HEK293 (cell line): ENCODE measurements around the gene PTK7.

Experiments
- CTCF ChIA-PET: fragments of 350-600 bp; formaldehyde crosslinking; extraction: SDS; loops from one replicate; lab custom pipeline; 2021; ENCODE audit warnings: antibody characterized with exemption; lab: Yijun Ruan, JAX
- POLR2A ChIA-PET: fragments of 300-600 bp; formaldehyde crosslinking; extraction: SDS; loops from one replicate; lab custom pipeline; 2020; ENCODE audit warnings: antibody characterized with exemption, inconsistent platforms; lab: Yijun Ruan, JAX
- H3K27ac ChIP-seq: fragments of 200-500 bp; sonication (Bioruptor generic); 2 replicates; pipeline ENCODE4 v1.5.1; 2014; ENCODE audit warnings: low read depth, low read length, control low read depth, inconsistent platforms; ENCODE audit errors: extremely low read depth
- H3K36me3 ChIP-seq, 2 experiments: fragments of 200-500 bp in 1 of 2; sonication (Bioruptor generic) in 1 of 2; 1 replicate in 1 of 2; 2 replicates in 1 of 2; pipeline ENCODE4 v1.5.1; 2014 to 2017; ENCODE audit warnings: inconsistent platforms in 2 of 2, low read length in 2 of 2; ENCODE audit not compliant: control insufficient read depth in 2 of 2, insufficient read depth in 1 of 2
- H3K4me1 ChIP-seq: fragments of 200-500 bp; sonication (Bioruptor generic); 2 replicates; pipeline ENCODE4 v1.5.1; 2014; ENCODE audit warnings: mild to moderate bottlenecking, low read length, inconsistent platforms; ENCODE audit not compliant: control insufficient read depth, insufficient read depth
- H3K4me3 ChIP-seq: 2 replicates; pipeline ENCODE4 v1.5.1; 2011; ENCODE audit warnings: low read depth, mild to moderate bottlenecking, control low read depth, low read length, moderate library complexity
- H3K9me3 ChIP-seq: fragments of 200-500 bp; sonication (Bioruptor generic); 2 replicates; pipeline ENCODE4 v1.5.1; 2014; ENCODE audit warnings: low read depth, low read length, inconsistent platforms; ENCODE audit not compliant: control insufficient read depth, insufficient read depth
- EGR2 ChIP-seq: fragments of 450-650 bp; formaldehyde crosslinking; IDR thresholded peaks from 2 replicates; pipeline ENCODE4 v1.5.1; 2016; ENCODE audit warnings: low read depth, missing biosample characterization, missing genetic modification characterization
- MYNN ChIP-seq: fragments of 450-650 bp; formaldehyde crosslinking; IDR thresholded peaks from 2 replicates; pipeline ENCODE4 v1.5.1; 2016; ENCODE audit warnings: missing biosample characterization, missing genetic modification characterization, borderline replicate concordance
- OSR2 ChIP-seq: fragments of 450-650 bp; formaldehyde crosslinking; IDR thresholded peaks from 2 replicates; pipeline ENCODE4 v1.5.1; 2016; ENCODE audit warnings: missing biosample characterization, missing genetic modification characterization
- ZBTB8A ChIP-seq: fragments of 450-650 bp; formaldehyde crosslinking; IDR thresholded peaks from 2 replicates; pipeline ENCODE4 v1.5.1; 2016; ENCODE audit warnings: missing biosample characterization, missing genetic modification characterization
- ZEB2 ChIP-seq: fragments of 450-650 bp; formaldehyde crosslinking; IDR thresholded peaks from 2 replicates; pipeline ENCODE4 v1.5.1; 2016; ENCODE audit warnings: missing biosample characterization, missing genetic modification characterization
- ZFHX2 ChIP-seq: fragments of 450-650 bp; formaldehyde crosslinking; conservative IDR thresholded peaks from 2 replicates; pipeline ENCODE4 v1.5.1; 2016; ENCODE audit warnings: missing biosample characterization, missing genetic modification characterization
- ZNF114 ChIP-seq: fragments of 450-650 bp; formaldehyde crosslinking; IDR thresholded peaks from 2 replicates; pipeline ENCODE4 v1.5.0; 2017; ENCODE audit warnings: missing biosample characterization, missing genetic modification characterization
- ZNF140 ChIP-seq: fragments of 450-650 bp; formaldehyde crosslinking; IDR thresholded peaks from 2 replicates; pipeline ENCODE4 v1.5.1; 2016; ENCODE audit warnings: missing biosample characterization, missing genetic modification characterization
- ZNF223 ChIP-seq: fragments of 450-650 bp; formaldehyde crosslinking; IDR thresholded peaks from 2 replicates; pipeline ENCODE4 v1.5.1; 2016; ENCODE audit warnings: missing biosample characterization, missing genetic modification characterization
- ZNF335 ChIP-seq: fragments of 450-650 bp; formaldehyde crosslinking; conservative IDR thresholded peaks from 2 replicates; pipeline ENCODE4 v1.5.1; 2016; ENCODE audit warnings: missing biosample characterization, missing genetic modification characterization
- ZNF341 ChIP-seq: fragments of 450-650 bp; formaldehyde crosslinking; IDR thresholded peaks from 2 replicates; pipeline ENCODE4; 2016; ENCODE audit warnings: low read depth, missing biosample characterization, missing genetic modification characterization
- ZNF350 ChIP-seq: fragments of 450-650 bp; formaldehyde crosslinking; IDR thresholded peaks from 2 replicates; pipeline ENCODE4 v1.5.0; 2017; ENCODE audit warnings: missing biosample characterization, mild to moderate bottlenecking, missing genetic modification characterization
- ZNF416 ChIP-seq: fragments of 450-650 bp; formaldehyde crosslinking; IDR thresholded peaks from 2 replicates; pipeline ENCODE4 v1.5.1; 2016; ENCODE audit warnings: missing biosample characterization, missing genetic modification characterization
- ZNF48 ChIP-seq: fragments of 450-650 bp; formaldehyde crosslinking; IDR thresholded peaks from 2 replicates; pipeline ENCODE4 v1.5.1; 2016; ENCODE audit warnings: missing biosample characterization, missing genetic modification characterization
- ZNF561 ChIP-seq: fragments of 450-650 bp; IDR thresholded peaks from 2 replicates; pipeline ENCODE4 v1.5.1; 2018; ENCODE audit warnings: missing biosample characterization, missing genetic modification characterization, borderline replicate concordance
- ZNF585B ChIP-seq: fragments of 450-650 bp; formaldehyde crosslinking; IDR thresholded peaks from 2 replicates; pipeline ENCODE4 v1.5.1; 2016; ENCODE audit warnings: missing biosample characterization, missing genetic modification characterization
- ZNF600 ChIP-seq: fragments of 450-650 bp; formaldehyde crosslinking; IDR thresholded peaks from 2 replicates; pipeline ENCODE4 v1.5.1; 2016; ENCODE audit warnings: missing biosample characterization, missing genetic modification characterization
- ZNF701 ChIP-seq: fragments of 450-650 bp; formaldehyde crosslinking; IDR thresholded peaks from 2 replicates; pipeline ENCODE4 v1.5.1; 2016; ENCODE audit warnings: missing biosample characterization, missing genetic modification characterization
- ZNF768 ChIP-seq: fragments of 450-650 bp; formaldehyde crosslinking; IDR thresholded peaks from 2 replicates; pipeline ENCODE4 v1.5.1; 2018; ENCODE audit warnings: missing biosample characterization, mild to moderate bottlenecking, missing genetic modification characterization
- ZNF785 ChIP-seq: fragments of 450-650 bp; formaldehyde crosslinking; IDR thresholded peaks from 2 replicates; pipeline ENCODE4 v1.5.1; 2016; ENCODE audit warnings: missing biosample characterization, missing genetic modification characterization
- ZNF792 ChIP-seq: fragments of 450-650 bp; formaldehyde crosslinking; IDR thresholded peaks from 2 replicates; pipeline ENCODE4 v1.5.1; 2016; ENCODE audit warnings: missing biosample characterization, missing genetic modification characterization
- TF ChIP-seq, protein P1 (sequence below): fragments of 450-650 bp; formaldehyde crosslinking; IDR thresholded peaks from 2 replicates; pipeline ENCODE4 v1.5.1; 2017; ENCODE audit warnings: missing biosample characterization, missing genetic modification characterization
- TF ChIP-seq, protein P2 (sequence below): fragments of 450-650 bp; formaldehyde crosslinking; IDR thresholded peaks from 2 replicates; pipeline ENCODE4 v1.5.1; 2016; ENCODE audit warnings: missing biosample characterization, missing genetic modification characterization
- TF ChIP-seq, protein P3 (sequence below): fragments of 450-650 bp; formaldehyde crosslinking; conservative IDR thresholded peaks from 2 replicates; pipeline ENCODE4 v1.5.1; 2016; ENCODE audit warnings: low read depth, missing biosample characterization, missing genetic modification characterization

Gene PTK7

DNA sequence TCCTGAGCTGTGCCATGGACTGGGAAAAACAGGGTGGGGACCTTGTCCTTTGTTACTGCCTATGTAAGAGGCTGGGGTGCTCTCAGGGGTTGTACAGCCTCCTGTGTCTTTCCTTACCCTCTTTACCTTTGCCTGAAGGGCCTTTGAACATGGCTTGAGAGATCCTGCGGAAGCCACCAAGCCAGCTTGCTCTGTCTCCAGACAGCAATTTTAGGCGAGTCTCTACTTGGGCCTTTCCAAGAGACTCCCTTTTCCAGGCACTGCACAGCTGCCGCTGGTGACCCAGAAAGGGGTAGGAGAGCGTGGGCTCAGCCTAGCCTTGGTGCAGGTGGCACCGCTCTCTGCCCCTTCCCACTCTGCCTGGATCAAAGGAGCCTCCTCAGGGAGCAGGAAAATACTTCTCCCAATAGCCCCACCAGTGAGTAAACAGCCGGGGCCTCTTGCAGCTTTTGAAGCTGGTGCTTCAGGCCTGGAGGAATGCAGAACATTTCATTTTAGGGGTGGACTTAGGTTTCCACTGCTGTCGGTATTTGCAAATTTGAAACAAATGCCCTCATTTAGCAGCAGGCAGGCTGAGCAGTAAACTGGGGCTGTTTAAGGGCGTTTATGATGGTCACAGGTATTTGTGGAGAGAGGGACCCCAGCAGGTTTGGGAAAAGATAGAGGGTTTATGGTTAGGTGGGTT lies 13.9 kb downstream of the PTK7 start (continued):
- TF ChIP-seq, protein P1, sequence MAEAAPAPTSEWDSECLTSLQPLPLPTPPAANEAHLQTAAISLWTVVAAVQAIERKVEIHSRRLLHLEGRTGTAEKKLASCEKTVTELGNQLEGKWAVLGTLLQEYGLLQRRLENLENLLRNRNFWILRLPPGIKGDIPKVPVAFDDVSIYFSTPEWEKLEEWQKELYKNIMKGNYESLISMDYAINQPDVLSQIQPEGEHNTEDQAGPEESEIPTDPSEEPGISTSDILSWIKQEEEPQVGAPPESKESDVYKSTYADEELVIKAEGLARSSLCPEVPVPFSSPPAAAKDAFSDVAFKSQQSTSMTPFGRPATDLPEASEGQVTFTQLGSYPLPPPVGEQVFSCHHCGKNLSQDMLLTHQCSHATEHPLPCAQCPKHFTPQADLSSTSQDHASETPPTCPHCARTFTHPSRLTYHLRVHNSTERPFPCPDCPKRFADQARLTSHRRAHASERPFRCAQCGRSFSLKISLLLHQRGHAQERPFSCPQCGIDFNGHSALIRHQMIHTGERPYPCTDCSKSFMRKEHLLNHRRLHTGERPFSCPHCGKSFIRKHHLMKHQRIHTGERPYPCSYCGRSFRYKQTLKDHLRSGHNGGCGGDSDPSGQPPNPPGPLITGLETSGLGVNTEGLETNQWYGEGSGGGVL (tag by site-specific recombination), result no peak
- TF ChIP-seq EGR2, result peak; percentile 65; the same call in 1 of the 2 replicates
- peak; percentile 82 for TF ChIP-seq ZFHX2 (tag by site-specific recombination)
- TF ChIP-seq ZNF350, result no peak
- TF ChIP-seq MYNN, result no peak
- TF ChIP-seq ZNF341 (tag by site-specific recombination), result peak; percentile 68
- peak; percentile 71 for TF ChIP-seq ZBTB8A
- TF ChIP-seq ZNF335 (tag by site-specific recombination), result peak; percentile 68

DNA sequence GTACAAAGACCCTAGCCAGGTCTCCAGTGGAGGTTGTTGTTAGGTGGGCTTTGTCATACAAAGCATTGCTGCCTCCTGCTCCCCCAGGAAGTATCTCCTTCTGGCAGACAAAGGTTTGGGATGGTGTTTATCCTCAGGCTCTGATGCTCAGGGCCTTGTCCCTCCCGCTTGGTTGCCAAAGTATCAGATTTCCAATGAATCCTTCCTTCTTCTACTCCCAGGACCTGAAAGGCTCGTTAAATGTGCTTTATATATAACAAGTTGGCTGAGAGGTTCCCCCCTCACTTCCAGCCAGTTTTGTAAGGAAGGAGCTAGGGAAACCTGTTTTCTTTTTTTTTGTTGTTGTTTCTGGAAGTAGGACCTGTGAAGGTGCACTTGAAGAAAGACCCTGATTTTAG lies 14.4 kb downstream of the PTK7 start:
- Histone ChIP-seq H3K4me3 (no peak overlapping the region), H3K4me1 (peaks cover 41% of the 10 kb centered on the region), H3K9me3 (no peaks in the 10 kb centered on the region), H3K27ac (peak overlapping the region; percentile 75), H3K36me3 (no peaks in the 10 kb centered on the region)
- ChIA-PET CTCF (interaction anchor here (0.6 to 1.6 kb wide), 7 partner anchors 8 to 428 kb away, joined by 3 to 4 read pairs (median 3); partner anchors contain the start of gene DNPH1), POLR2A (interaction anchor here (1.1 to 1.6 kb wide), 2 partner anchors 10 to 76 kb away, joined by 3 read pairs; partner anchors contain the start of genes KLHDC3 and MEA1)
- TF ChIP-seq, protein P2, sequence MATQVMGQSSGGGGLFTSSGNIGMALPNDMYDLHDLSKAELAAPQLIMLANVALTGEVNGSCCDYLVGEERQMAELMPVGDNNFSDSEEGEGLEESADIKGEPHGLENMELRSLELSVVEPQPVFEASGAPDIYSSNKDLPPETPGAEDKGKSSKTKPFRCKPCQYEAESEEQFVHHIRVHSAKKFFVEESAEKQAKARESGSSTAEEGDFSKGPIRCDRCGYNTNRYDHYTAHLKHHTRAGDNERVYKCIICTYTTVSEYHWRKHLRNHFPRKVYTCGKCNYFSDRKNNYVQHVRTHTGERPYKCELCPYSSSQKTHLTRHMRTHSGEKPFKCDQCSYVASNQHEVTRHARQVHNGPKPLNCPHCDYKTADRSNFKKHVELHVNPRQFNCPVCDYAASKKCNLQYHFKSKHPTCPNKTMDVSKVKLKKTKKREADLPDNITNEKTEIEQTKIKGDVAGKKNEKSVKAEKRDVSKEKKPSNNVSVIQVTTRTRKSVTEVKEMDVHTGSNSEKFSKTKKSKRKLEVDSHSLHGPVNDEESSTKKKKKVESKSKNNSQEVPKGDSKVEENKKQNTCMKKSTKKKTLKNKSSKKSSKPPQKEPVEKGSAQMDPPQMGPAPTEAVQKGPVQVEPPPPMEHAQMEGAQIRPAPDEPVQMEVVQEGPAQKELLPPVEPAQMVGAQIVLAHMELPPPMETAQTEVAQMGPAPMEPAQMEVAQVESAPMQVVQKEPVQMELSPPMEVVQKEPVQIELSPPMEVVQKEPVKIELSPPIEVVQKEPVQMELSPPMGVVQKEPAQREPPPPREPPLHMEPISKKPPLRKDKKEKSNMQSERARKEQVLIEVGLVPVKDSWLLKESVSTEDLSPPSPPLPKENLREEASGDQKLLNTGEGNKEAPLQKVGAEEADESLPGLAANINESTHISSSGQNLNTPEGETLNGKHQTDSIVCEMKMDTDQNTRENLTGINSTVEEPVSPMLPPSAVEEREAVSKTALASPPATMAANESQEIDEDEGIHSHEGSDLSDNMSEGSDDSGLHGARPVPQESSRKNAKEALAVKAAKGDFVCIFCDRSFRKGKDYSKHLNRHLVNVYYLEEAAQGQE (tag by site-specific recombination), result no peak
- TF ChIP-seq ZNF792 (tag by site-specific recombination) (no peak), ZNF768 (tag by site-specific recombination) (no peak), ZNF140 (tag by site-specific recombination) (no peak), ZNF600 (tag by site-specific recombination) (peak; percentile 56; the same call in 1 of the 2 replicates), ZNF585B (tag by site-specific recombination) (no peak), ZNF114 (tag by site-specific recombination) (no peak), ZNF416 (tag by site-specific recombination) (no peak), ZEB2 (tag by site-specific recombination) (no peak), ZNF223 (tag by site-specific recombination) (no peak), OSR2 (tag by site-specific recombination) (peak; percentile 59), ZNF701 (tag by site-specific recombination) (no peak), ZNF561 (tag by site-specific recombination) (peak; percentile 72; the same call in 1 of the 2 replicates), ZNF48 (tag by site-specific recombination) (no peak), ZNF785 (tag by site-specific recombination) (no peak), ZNF341 (tag by site-specific recombination) (peak; percentile 41; the same call in 1 of the 2 replicates), ZFHX2 (tag by site-specific recombination) (no peak)
- TF ChIP-seq, protein P3, sequence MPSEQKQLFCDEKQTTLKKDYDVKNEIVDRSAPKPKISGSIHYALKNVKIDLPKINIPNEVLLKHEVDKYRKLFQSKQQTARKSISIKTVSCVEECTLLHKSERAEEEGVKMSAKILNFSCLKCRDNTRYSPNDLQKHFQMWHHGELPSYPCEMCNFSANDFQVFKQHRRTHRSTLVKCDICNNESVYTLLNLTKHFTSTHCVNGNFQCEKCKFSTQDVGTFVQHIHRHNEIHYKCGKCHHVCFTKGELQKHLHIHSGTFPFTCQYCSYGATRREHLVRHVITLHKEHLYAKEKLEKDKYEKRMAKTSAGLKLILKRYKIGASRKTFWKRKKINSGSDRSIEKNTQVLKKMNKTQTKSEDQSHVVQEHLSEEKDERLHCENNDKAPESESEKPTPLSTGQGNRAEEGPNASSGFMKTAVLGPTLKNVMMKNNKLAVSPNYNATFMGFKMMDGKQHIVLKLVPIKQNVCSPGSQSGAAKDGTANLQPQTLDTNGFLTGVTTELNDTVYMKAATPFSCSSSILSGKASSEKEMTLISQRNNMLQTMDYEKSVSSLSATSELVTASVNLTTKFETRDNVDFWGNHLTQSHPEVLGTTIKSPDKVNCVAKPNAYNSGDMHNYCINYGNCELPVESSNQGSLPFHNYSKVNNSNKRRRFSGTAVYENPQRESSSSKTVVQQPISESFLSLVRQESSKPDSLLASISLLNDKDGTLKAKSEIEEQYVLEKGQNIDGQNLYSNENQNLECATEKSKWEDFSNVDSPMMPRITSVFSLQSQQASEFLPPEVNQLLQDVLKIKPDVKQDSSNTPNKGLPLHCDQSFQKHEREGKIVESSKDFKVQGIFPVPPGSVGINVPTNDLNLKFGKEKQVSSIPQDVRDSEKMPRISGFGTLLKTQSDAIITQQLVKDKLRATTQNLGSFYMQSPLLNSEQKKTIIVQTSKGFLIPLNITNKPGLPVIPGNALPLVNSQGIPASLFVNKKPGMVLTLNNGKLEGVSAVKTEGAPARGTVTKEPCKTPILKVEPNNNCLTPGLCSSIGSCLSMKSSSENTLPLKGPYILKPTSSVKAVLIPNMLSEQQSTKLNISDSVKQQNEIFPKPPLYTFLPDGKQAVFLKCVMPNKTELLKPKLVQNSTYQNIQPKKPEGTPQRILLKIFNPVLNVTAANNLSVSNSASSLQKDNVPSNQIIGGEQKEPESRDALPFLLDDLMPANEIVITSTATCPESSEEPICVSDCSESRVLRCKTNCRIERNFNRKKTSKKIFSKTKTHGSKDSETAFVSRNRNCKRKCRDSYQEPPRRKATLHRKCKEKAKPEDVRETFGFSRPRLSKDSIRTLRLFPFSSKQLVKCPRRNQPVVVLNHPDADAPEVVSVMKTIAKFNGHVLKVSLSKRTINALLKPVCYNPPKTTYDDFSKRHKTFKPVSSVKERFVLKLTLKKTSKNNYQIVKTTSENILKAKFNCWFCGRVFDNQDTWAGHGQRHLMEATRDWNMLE (tag by site-specific recombination), result no peak
